BJ (cell line): ENCODE data around the gene VSIG10L2. TPM values are rescaled to one million over a fixed set of nuclear protein-coding genes. Genes with fewer than 3 reads are reported as not detected.

Experiments
- CTCF ChIA-PET: fragments of 350-600 bp; formaldehyde crosslinking; extraction: SDS; loops from one replicate; lab custom pipeline; 2021; ENCODE audit warnings: antibody characterized with exemption, inconsistent platforms; lab: Yijun Ruan, JAX
- POLR2A ChIA-PET: fragments of 300-600 bp; sonication (Branson Sonifier 250); formaldehyde crosslinking; extraction: SDS; loops from one replicate; lab custom pipeline; 2021; ENCODE audit warnings: antibody characterized with exemption; lab: Charles Lee
- DNase-seq: peaks from one replicate; pipeline ENCODE4 v3.0.0-alpha.2; 2011; ENCODE audit warnings: low read depth
- H3K27me3 ChIP-seq: 2 replicates; pipeline ENCODE4 v1.6.0; 2011; ENCODE audit warnings: low read length; ENCODE audit not compliant: control insufficient read depth, insufficient read depth
- H3K36me3 ChIP-seq: 2 replicates; pipeline ENCODE4 v1.5.1; 2011; ENCODE audit warnings: low read length; ENCODE audit not compliant: control insufficient read depth, insufficient read depth
- H3K4me3 ChIP-seq: 2 replicates; pipeline ENCODE4 v1.5.1; 2011; ENCODE audit warnings: low read depth, mild to moderate bottlenecking, control low read depth, low read length
- CTCF ChIP-seq: IDR thresholded peaks from 2 replicates; pipeline ENCODE4 v1.5.1; 2011; ENCODE audit warnings: low read depth, mild to moderate bottlenecking, control low read depth, inconsistent platforms, low read length, moderate library complexity; ENCODE audit not compliant: insufficient read depth
- polyA plus RNA-seq: library from polyadenylated mRNA; depleted of rRNA; stranded (reverse); fragments of >200 nt; gene quantifications from 2 replicates; pipeline ENCODE4 v1.2.3, GENCODE V29; 2011; rRNA removed

VSIG10L2 gene
- polyA plus RNA-seq, 1 experiment = not detected

GRCh38 chr11:125994509-125994908 lies 48.7 kb downstream of the VSIG10L2 start:
- no peak for TF ChIP-seq CTCF
- DNase-seq = no peak
- no peaks in the 10 kb centered on the region for H3K36me3 ChIP-seq
- ChIA-PET POLR2A (no interaction called here), CTCF (interaction anchor here (2.1 kb wide), 1 partner anchor 11 kb away, joined by 5 read pairs; no protein-coding TSS in a partner anchor)
- no peaks in the 10 kb centered on the region for H3K27me3 ChIP-seq
- no peak overlapping the region for H3K4me3 ChIP-seq

GRCh38 chr11:125995313-125995712 lies 49.5 kb downstream of the VSIG10L2 start:
- CTCF ChIA-PET = interaction anchor here (0.6 to 2.1 kb wide), 2 partner anchors 11 to 262 kb away, joined by 3 to 5 read pairs; no protein-coding TSS in a partner anchor

GRCh38 chr11:125998267-125998666 lies 52.4 kb downstream of the VSIG10L2 start:
- TF ChIP-seq CTCF = no peak
- ChIA-PET POLR2A (no interaction called here), CTCF (no interaction called here)
- H3K4me3 ChIP-seq = no peak overlapping the region
- no peak for DNase-seq
- no peaks in the 10 kb centered on the region for H3K27me3 ChIP-seq
- no peaks in the 10 kb centered on the region for H3K36me3 ChIP-seq

More at GRCh38 chr11:125995313-125995712, 49.5 kb downstream of the VSIG10L2 start:
- H3K27me3 ChIP-seq = no peaks in the 10 kb centered on the region
- H3K4me3 ChIP-seq = no peak overlapping the region
- POLR2A ChIA-PET = no interaction called here
- H3K36me3 ChIP-seq = no peaks in the 10 kb centered on the region
- no peak for TF ChIP-seq CTCF
- no peak for DNase-seq

GRCh38 chr11:125999234-125999880 lies 53.5 kb downstream of the VSIG10L2 start:
- CTCF ChIA-PET = no interaction called here

GRCh38 chr11:126002181-126002580 lies 56.3 kb downstream of the VSIG10L2 start:
- no peak for DNase-seq
- TF ChIP-seq CTCF = no peak
- CTCF ChIA-PET = no interaction called here
- H3K27me3 ChIP-seq = no peaks in the 10 kb centered on the region
- POLR2A ChIA-PET = no interaction called here
- H3K4me3 ChIP-seq = no peak overlapping the region
- H3K36me3 ChIP-seq = no peaks in the 10 kb centered on the region

More at GRCh38 chr11:125999234-125999880, 53.5 kb downstream of the VSIG10L2 start:
- no peak for DNase-seq
- Histone ChIP-seq H3K36me3 (no peaks in the 10 kb centered on the region), H3K27me3 (no peaks in the 10 kb centered on the region), H3K4me3 (no peak overlapping the region)
- POLR2A ChIA-PET = no interaction called here
- TF ChIP-seq CTCF = no peak

Other genes with a start within 250 kb of the VSIG10L2 start
- not detected in 2 replicates for gene PATE1, start 199.8 kb upstream of the VSIG10L2 start, polyA plus RNA-seq
- not detected in 2 replicates for gene PATE2, start 167.2 kb upstream of the VSIG10L2 start, polyA plus RNA-seq
- gene PATE3, start 157.9 kb upstream of the VSIG10L2 start, polyA plus RNA-seq = not detected in 2 replicates
- gene PATE4, start 112.7 kb upstream of the VSIG10L2 start, polyA plus RNA-seq = not detected in 2 replicates
- 4.3 and 8.4 TPM in 2 replicates for gene HYLS1, start 58.4 kb upstream of the VSIG10L2 start, polyA plus RNA-seq
- gene PUS3, start 42.8 kb upstream of the VSIG10L2 start, polyA plus RNA-seq = 4.1 and 8.1 TPM in 2 replicates
- gene DDX25, start 41.5 kb upstream of the VSIG10L2 start, polyA plus RNA-seq = 0.13 TPM in 1 of 2 replicates, not detected in the other
- 1.5 TPM in 2 replicates for gene CDON, start 116.8 kb downstream of the VSIG10L2 start, polyA plus RNA-seq